ENCODE data around the gene PLPP4. TPM values are rescaled to one million over a fixed set of nuclear protein-coding genes. Genes with fewer than 3 reads are reported as not detected.

The PLPP4 gene
- total RNA-seq, 1 experiment from 2014 or later: 6.8 TPM

DNA sequence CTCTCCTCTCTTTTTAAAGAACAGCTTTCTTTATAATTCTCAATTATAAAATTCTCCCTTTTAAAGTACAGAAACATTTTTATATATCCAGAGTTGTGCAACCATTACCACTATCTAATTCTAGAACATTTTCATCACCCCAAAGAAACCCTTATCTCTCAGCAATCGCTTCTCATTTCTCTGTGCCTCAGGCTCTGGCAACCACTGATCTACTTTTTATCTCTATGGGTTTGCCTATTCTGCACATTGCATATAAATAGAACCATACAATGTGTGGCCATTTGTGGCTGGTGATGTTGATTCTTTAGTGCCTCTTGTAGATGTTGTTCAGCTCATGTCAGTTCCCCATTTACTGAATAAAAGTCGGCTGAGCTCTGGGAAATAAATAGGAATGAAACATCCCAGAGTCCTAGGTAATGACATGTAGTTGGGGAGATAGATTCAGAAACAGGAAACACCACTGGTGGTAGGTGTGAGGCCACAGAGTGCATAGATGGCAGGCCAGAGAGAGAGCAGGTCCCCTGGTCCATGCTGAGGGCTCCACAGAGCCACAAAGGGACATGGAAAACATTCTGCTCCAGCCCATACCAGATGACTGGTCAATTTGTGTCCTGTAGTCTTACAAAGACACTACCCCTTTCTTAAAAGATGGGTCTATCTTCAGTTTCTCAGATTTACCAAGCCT, 126.5 kb downstream of the PLPP4 start:
- DNase-seq (ENCODE audit: low read depth): no peak
- in situ Hi-C loops (cut with HindIII; ENCODE audit: low pct_unique_long_range_greater_than_20kb, low sequenced_read_pairs): no loop called here

DNA sequence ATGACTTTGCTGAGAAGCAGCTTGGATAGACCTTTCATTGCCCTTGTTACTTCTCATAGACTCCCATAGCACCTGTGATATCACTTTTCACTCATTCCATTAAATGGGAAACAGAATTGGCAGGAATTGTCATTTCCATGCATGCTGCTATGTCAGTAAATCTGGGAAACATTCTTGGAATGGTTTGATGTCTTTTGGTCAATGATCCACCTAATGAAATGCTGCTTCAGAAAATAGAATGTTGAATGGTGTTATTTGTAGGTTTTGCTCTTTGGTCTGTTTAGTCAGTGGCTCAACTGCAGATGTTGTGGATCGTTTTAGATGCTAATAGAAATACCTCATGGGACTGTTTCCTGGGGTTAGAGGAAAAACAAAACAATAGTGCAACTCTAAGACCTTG, 127.8 kb downstream of the PLPP4 start:
- peak; percentile 28 for DNase-seq (ENCODE audit: low read depth)
- in situ Hi-C loops (cut with HindIII; ENCODE audit: low pct_unique_long_range_greater_than_20kb, low sequenced_read_pairs): no loop called here

DNA sequence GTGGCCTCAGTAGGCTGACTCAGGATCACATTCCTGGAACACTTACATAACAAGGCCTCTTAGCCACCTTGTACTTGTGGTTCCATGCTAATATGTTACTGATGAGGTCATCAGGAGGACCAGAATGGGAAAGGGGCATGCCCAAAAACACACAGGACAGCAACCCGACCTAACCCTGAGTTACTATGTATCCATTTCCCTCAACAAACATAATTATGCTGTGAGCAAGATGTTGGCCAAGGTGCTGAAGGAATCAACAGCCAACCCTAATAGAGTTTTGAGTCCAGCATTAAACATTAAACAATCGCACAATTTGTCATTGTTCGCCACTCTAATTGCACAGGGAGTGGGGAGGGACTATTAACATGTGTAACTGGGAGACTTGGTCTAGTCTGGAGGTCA, 129.4 kb downstream of the PLPP4 start:
- DNase-seq (ENCODE audit: low read depth): peak; percentile 89
- in situ Hi-C loops (cut with HindIII; ENCODE audit: low pct_unique_long_range_greater_than_20kb, low sequenced_read_pairs): no loop called here

DNA sequence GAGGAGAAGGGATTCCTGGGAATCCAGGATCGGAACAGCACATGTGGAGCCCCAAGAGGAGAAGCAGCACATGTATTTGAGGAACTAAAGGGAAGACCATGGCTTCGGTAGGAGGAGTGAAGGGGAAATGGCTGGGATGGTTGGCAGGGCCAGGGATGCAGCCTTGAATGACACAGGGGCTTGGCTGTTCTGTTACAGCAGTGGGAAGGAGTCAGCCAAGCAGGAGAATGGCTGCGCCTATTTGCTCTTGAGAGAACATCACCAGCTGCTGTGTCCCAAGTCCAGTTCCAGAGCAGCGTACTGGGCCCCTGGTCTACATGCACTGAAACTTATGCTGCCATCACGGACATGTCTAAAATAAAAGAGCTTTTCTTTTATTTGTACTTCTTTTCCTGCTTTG, 130.0 kb downstream of the PLPP4 start:
- no peak for DNase-seq (ENCODE audit: low read depth)
- in situ Hi-C loops (cut with HindIII; ENCODE audit: low pct_unique_long_range_greater_than_20kb, low sequenced_read_pairs): no loop called here

DNA sequence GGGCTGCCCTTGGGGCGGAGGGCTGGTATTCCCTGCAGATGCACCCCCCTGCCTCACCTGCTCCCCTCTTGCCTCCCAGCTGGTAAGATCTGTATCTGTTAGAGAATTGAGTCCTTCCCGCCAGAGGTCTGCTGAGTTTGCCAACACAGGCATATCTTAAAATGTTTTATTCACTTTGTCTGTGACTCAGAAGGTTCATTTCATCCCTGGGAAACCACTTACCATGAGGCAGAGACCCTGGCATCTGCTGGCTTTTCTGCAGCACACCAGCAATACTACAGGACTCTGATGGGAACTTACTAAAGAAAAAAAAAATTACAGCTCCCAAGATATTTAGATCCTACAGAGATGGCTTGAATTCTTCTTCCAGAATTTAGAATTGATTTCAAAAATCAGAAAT, 131.3 kb downstream of the PLPP4 start:
- in situ Hi-C loops (cut with HindIII; ENCODE audit: low pct_unique_long_range_greater_than_20kb, low sequenced_read_pairs): no loop called here
- no peak for DNase-seq (ENCODE audit: low read depth)

DNA sequence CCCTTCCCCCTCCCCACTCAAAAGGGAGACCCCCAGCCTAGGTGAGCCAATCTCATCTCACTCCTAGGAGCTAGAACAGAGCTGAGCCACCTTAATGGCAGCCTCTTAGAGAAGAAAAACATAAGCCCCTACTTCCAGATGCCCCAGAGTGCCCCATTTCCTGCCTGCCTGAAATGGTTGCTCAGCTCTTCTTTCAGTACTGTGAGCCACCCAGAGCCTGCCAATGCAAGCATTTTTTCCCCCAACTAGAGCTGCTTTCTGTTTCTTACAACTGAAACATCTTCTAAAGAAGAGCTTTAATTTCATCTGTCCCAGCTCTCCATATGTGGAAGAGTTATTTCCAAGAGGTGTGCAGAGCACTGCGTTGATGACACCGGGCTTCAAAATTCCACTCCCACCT, 136.7 kb downstream of the PLPP4 start:
- in situ Hi-C loops (cut with HindIII; ENCODE audit: low pct_unique_long_range_greater_than_20kb, low sequenced_read_pairs): no loop called here
- no peak for DNase-seq (ENCODE audit: low read depth)

DNA sequence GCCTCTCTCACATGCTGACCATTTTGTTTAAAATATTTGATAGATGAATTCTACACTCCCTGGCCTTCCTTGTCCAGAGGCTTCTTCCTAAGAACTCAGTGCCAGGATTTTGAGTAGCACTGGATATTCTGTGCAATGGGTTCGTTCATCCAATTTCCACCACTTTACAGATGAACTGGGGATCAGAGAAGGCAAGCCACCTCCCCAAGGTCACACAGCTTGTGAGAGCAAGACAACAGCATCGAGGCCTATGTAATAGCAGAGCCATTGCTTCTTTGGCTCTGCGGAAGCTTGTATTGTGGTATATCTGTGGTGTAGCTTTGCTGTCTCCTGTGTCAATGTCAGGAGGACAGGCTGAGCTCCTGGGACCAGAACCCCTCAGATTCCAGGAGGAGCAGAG, 140.9 kb downstream of the PLPP4 start:
- in situ Hi-C loops (cut with HindIII; ENCODE audit: low pct_unique_long_range_greater_than_20kb, low sequenced_read_pairs): no loop called here

DNA sequence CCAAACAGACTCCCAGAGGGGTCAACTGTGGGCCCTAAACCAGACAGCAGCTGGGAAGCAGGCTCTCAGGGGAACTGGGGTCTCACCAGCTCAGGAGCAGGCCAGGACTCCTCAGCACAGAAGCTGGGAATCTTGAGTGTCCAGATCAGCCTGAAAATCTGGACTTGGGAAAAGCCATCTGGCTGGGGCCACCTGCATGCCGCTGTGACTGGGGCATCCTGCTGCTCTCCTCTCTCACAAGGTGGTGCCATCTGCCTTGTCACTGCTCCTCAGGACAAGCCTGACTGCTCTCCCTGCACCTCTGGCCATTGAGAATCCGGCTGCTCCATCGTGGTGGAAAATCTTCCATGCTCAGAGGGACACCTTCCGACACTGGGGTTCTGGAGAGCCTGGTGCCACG, 141.4 kb downstream of the PLPP4 start:
- no peak for DNase-seq (ENCODE audit: low read depth)
- in situ Hi-C loops (cut with HindIII; ENCODE audit: low pct_unique_long_range_greater_than_20kb, low sequenced_read_pairs): no loop called here

More for the DNA sequence above, 140.9 kb downstream of the PLPP4 start:
- no peak for DNase-seq (ENCODE audit: low read depth)

DNA sequence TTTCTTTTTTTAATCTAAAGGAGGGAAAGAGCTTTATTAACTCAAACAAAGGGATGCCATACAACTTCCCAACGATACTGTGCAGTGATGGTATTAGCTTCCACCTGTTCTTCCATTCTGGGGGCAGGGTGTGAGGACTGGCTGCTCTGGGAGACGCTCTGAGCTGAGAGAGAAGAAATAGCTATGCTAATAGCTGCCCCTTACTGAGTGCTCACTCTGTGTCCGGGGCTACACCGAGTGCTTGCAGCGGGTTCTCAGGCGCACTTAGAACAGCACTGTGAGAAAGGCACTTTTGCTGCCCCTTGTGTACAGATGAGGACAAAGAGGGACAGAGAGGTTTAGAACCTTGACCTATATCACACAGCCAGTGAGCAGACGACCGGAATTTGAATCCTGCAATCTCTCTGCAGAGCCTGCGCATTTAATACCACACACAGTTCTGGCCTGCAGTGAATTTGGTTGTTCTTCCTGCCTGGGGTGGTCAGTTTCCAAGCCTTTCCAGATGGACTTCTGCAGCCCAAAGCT, 142.2 kb downstream of the PLPP4 start:
- in situ Hi-C loops (cut with HindIII; ENCODE audit: low pct_unique_long_range_greater_than_20kb, low sequenced_read_pairs): no loop called here
- no peak for DNase-seq (ENCODE audit: low read depth)

DNA sequence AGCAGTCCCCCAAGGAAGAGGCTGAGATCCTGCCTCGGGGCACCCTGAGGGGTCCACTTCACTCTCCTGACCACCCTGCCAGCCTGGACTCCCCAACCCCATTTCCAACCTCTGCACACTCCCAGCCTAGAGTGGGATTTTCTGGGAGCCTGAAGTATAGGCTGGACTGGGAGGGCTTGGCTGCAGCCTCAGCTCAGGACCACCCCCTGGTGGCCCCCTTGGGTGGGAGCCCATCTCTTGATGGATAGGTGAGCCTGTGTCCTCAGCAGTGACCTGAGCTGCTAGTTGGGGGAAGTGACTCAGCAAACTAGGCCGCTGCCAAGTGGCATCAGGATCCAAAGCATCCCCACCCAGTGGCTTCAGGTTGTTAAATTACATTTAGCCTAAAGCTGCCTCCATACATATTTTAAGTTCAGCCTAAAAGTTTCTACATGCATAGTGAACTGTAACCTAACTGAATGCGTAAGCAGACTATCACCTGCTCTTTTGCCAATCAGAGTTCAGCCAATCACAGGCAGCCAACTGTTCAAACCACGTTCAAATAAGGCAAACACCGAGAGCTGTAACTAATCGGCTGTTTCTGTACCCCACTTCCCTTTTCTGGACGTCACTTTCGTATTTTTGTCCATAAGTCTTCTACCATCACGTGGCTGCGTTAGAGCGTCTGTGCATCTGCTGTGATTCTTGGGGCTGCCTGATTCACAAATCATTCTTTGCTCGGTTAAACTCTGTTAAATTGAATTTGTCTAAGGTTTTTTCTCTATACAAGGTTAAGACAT, 144.0 kb downstream of the PLPP4 start:
- in situ Hi-C loops (cut with HindIII; ENCODE audit: low pct_unique_long_range_greater_than_20kb, low sequenced_read_pairs): no loop called here
- peak; percentile 45 for DNase-seq (ENCODE audit: low read depth)

DNA sequence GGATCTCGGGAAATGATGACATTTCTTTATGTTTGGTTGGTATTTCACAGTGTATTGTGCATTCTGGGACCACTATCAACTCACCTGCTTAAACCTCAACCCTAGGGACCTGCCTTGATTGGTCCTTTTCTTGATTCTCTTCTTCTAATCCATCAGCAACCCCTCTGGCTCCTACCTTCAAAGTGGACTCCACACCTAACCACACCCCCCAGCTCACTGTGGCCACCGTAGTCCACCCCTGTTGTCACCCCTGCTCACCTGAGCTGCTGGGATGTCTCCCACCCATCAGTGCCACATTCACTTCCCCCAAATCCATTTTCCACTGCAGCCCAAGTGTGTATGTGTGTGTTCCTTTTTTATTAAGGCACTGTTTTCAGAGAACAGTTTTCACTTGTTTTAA, 145.0 kb downstream of the PLPP4 start:
- in situ Hi-C loops (cut with HindIII; ENCODE audit: low pct_unique_long_range_greater_than_20kb, low sequenced_read_pairs): no loop called here

DNA sequence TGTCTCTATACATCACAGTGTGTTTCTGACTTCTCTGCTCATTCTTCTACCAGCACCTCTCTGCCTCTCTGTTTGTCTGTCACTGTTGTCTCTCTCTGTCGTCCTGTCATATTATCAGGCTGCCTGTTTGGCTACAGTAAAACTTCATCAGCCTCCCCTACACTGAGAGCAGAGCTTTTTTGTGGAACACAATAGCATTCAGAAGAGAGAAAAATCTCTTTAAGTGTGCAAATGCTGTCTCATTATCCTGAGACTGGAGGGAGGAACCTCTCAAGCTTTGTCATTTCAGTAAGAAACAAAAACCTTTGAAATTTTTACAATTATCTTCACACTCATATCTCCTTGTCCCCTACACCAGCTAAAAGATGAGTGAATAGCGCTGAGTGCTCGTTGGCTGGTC, 148.4 kb downstream of the PLPP4 start:
- DNase-seq (ENCODE audit: low read depth): no peak
- in situ Hi-C loops (cut with HindIII; ENCODE audit: low pct_unique_long_range_greater_than_20kb, low sequenced_read_pairs): no loop called here

More for the DNA sequence above, 145.0 kb downstream of the PLPP4 start:
- no peak for DNase-seq (ENCODE audit: low read depth)

DNA sequence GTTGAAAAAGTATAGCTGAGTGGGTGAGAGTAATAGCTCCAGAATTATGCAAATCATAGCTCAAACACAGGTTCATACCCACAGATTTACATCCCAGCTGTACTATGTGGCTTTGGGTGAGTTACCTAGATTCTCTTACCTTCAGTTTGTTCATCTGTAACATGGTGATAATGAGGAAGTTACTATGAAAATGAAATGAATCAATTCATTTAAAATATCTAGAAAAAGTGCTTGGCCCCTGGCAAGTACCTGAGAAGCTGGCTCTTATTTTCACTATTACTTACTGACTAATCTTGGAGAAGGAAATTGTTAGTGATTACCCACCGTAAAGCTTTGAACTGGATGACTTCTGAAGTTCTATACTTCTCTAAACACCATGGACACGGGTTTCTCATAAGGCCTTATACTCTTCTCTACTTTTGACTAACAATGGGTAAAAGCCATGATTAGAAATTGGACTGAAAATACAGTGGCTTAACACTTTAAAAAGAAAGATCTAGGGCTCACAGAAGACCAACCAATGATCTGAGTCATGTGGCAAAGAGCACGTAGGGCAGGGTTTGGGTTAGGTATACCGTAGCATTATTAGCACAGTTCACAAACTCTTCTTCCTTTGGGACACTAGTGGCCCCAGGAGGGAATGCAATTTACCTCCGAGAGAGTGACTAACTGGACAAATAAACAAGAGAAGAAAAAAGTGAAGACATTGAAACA, 149.2 kb downstream of the PLPP4 start:
- no peak for DNase-seq (ENCODE audit: low read depth)

DNA sequence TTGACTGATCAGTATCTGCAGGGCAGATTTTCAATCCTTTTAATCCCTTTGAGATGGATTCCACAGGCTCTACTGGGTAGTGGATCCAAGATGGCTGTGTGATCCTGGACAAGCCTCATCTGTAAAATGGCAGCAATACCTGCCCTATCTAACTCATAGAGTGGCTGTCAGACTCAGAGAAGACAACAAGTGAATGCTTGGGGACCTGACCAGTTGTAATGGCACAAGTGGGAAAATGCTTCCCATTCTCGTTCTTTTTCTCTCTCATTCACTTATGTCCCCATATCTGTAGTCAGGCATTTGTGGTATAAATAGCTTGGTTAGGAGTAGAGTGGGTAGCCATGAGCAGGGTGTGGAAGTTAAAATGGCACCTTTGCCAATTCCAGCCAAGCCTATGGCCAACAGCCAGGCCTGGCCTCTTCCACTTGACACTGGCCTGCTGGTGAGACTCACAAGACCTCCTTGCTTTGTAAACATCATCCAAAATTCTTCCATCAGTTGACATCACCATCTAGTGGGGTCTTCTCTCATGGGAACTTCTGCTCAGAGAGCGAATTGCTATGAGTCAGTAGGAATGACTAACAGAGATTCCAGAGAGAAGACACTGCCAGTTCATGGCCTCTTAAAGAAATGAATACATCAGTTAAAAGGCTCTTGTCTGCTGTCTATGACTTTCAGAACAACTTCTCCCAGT, 150.1 kb downstream of the PLPP4 start:
- in situ Hi-C loops (cut with HindIII; ENCODE audit: low pct_unique_long_range_greater_than_20kb, low sequenced_read_pairs): no loop called here
- peak; percentile 65 for DNase-seq (ENCODE audit: low read depth)

More for the DNA sequence above, 149.2 kb downstream of the PLPP4 start:
- in situ Hi-C loops (cut with HindIII; ENCODE audit: low pct_unique_long_range_greater_than_20kb, low sequenced_read_pairs): no loop called here

DNA sequence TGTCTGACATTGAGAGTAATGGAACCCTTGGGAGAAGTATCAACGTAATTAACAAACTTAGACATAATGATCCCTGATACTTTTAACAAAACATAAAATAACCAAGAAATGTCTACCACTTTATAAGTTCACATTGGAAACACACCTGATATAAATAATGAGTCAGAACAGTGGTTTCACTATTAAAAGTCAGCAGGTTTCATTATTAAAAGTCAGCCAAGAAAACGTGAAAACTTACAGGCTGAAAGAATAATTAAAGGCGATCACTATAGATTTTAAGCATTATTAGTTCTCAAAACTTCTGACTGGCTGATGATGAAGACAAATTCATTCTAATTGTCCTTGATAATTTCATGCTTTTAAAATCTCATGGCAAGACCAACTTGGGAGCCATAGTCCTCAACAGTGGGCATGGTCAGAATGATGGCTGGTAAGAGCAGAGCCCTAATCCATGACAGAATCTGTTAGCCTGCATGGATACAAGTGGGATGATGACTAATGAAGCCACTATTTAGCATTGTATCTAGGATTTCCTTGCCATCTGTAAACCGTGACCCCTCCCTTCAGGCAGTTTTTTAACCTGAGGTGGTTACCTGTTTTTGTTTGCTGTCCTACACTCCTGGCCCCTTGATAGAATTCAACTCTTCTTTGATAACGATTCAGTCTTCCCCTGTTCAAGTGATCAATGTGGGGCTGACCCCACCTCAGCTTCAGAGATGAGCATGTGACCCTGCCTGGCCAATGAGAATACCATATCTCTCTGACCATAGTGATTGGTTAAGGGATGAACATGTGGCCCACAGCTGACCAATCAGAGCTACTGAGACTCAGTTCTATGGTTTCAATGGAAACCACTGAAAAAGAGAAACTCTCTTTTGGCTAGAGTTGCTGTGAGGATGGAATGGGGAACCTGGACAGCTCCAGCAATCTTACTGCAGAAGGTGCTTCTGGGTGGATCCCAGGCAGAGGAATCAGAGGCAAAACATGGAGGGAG, 151.0 kb downstream of the PLPP4 start:
- DNase-seq (ENCODE audit: low read depth): no peak
- in situ Hi-C loops (cut with HindIII; ENCODE audit: low pct_unique_long_range_greater_than_20kb, low sequenced_read_pairs): no loop called here

DNA sequence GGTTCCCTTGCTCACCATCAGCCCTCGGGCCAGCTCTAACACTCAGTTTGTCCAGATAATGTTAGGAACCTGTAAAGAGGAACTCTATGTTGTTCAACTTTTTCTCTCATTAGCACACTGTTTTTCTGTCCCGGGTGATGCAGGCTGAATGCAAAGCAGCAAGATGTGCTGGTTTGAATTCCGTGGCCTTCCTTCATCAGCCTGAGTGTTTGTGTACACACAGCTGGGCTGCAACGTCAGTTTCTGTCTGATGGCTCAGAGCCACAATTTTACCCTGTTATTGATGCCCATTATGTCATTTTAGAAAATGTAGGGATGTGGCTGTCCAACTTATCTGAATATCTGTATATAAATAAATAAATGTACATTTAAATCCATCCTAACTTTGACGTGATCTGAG, 152.0 kb downstream of the PLPP4 start:
- in situ Hi-C loops (cut with HindIII; ENCODE audit: low pct_unique_long_range_greater_than_20kb, low sequenced_read_pairs): no loop called here
- no peak for DNase-seq (ENCODE audit: low read depth)

DNA sequence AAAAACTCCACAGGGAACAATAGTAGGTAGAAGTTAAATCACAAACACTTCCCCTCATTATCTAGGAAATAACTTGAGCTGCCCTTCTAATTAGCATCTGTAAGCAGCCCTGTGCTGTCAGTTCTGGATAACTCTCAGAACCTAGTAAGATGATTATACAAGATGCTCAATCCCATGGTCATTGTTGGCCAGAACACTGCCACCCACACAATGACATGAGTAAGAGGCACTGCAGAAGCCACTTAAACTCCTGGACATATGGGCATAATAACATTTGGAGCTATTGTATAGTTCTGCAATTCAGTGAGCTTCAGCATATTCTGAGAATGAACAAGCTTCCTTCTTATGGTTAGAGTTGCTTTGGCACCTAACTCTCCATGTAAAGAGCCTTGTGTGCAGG, 153.8 kb downstream of the PLPP4 start:
- in situ Hi-C loops (cut with HindIII; ENCODE audit: low pct_unique_long_range_greater_than_20kb, low sequenced_read_pairs): no loop called here
- DNase-seq (ENCODE audit: low read depth): no peak
